SU-DHL-6 (cell line): ENCODE data around the gene PCLO.

Experiments used
- H2AFZ ChIP-seq: fragments of 200-600 bp; sonication (generic); 2 replicates; pipeline ENCODE4 v1.6.1; 2014; ENCODE audit warnings: low read depth, mild to moderate bottlenecking, moderate library complexity, mixed read lengths, antibody characterized with exemption, low read length; ENCODE audit not compliant: severe bottlenecking
- H3F3A ChIP-seq: fragments of 200-600 bp; shearing (Covaris generic); 2 replicates; pipeline ENCODE4 v1.6.0; 2016; ENCODE audit warnings: antibody characterized with exemption, mild to moderate bottlenecking; ENCODE audit not compliant: insufficient read depth
- H3K27ac ChIP-seq: fragments of 200-600 bp; sonication (generic); 2 replicates; pipeline ENCODE4 v1.5.1; 2016; ENCODE audit warnings: low read depth, mild to moderate bottlenecking, low read length, moderate library complexity, mixed read lengths
- H3K27me3 ChIP-seq: fragments of 200-600 bp; sonication (generic), shearing (Covaris generic); 2 replicates; pipeline ENCODE4 v1.6.0; 2014; ENCODE audit warnings: mild to moderate bottlenecking, low read length
- H3K36me3 ChIP-seq: fragments of 200-600 bp; sonication (generic); 2 replicates; pipeline ENCODE4 v1.6.1; 2014; ENCODE audit warnings: mild to moderate bottlenecking, low read length, mixed read lengths
- H3K4me2 ChIP-seq: fragments of 300-600, 200-600 bp; shearing (Covaris generic), sonication (generic); 2 replicates; pipeline ENCODE4 v1.6.0; 2014; ENCODE audit warnings: low read length, low read depth, mild to moderate bottlenecking; ENCODE audit not compliant: poor library complexity, severe bottlenecking
- H3K4me3 ChIP-seq: fragments of 200-600 bp; sonication (generic); 2 replicates; pipeline ENCODE4 v1.5.1; 2014; ENCODE audit warnings: antibody characterized with exemption, low read length, mild to moderate bottlenecking, mixed read lengths; ENCODE audit not compliant: insufficient read depth, poor library complexity, severe bottlenecking
- H3K79me2 ChIP-seq: fragments of 200-600 bp; sonication (generic); 2 replicates; pipeline ENCODE4 v1.6.1; 2014; ENCODE audit warnings: mild to moderate bottlenecking, low read length, moderate library complexity; ENCODE audit not compliant: insufficient read depth
- H3K9ac ChIP-seq: fragments of 200-600 bp; sonication (generic); 2 replicates; pipeline ENCODE4 v1.7.0; 2014; ENCODE audit warnings: mild to moderate bottlenecking, low read length
- H3K9me2 ChIP-seq: fragments of 200-600 bp; sonication (generic); replicated peaks from 2 replicates; pipeline ENCODE4 v1.6.1; 2014; ENCODE audit warnings: low read length; ENCODE audit not compliant: insufficient read depth
- H3K9me3 ChIP-seq: fragments of 200-600 bp; sonication (generic); 2 replicates; pipeline ENCODE4 v1.6.1; 2014; ENCODE audit warnings: low read length, mixed read lengths; ENCODE audit not compliant: insufficient read depth
- H4K20me1 ChIP-seq: fragments of 200-600 bp; sonication (generic); 2 replicates; pipeline ENCODE4 v1.6.1; 2014; ENCODE audit warnings: low read depth, mild to moderate bottlenecking, antibody characterized with exemption, low read length, moderate library complexity, mixed read lengths
- CTCF ChIP-seq: fragments of 200-600 bp; sonication (generic); IDR thresholded peaks from one replicate; pipeline ENCODE4 v1.5.1; 2017; ENCODE audit warnings: antibody characterized with exemption, mild to moderate bottlenecking, low read length, moderate library complexity; ENCODE audit not compliant: insufficient read depth, poor library complexity, severe bottlenecking
- EZH2phosphoT487 ChIP-seq: fragments of 200-600 bp; sonication (generic), shearing (Covaris generic); conservative IDR thresholded peaks from 2 replicates; pipeline ENCODE4 v1.6.1; 2018; ENCODE audit warnings: mild to moderate bottlenecking, antibody characterized with exemption, low read length, moderate library complexity, mixed read lengths

Gene PCLO

GRCh38 chr7:82726038-82726800 is 436.5 kb downstream of the PCLO start:
- Histone ChIP-seq H3K27ac (no peak overlapping the region), H3F3A (no peaks in the 10 kb centered on the region), H2AFZ (no peak overlapping the region), H3K4me2 (no peak overlapping the region), H3K9me2 (no peaks in the 10 kb centered on the region), H4K20me1 (no peaks in the 10 kb centered on the region), H3K79me2 (no peaks in the 10 kb centered on the region), H3K4me3 (no peak overlapping the region), H3K27me3 (no peaks in the 10 kb centered on the region), H3K9me3 (no peaks in the 10 kb centered on the region), H3K36me3 (no peaks in the 10 kb centered on the region), H3K9ac (no peak overlapping the region)
- no peak for TF ChIP-seq CTCF
- no peak for TF ChIP-seq EZH2phosphoT487

- Histone ChIP-seq H3K9me3 (no peaks in the 10 kb centered on the region), H3K4me3 (no peak overlapping the region), H2AFZ (no peak overlapping the region), H3K79me2 (no peaks in the 10 kb centered on the region), H4K20me1 (no peaks in the 10 kb centered on the region), H3K9me2 (no peaks in the 10 kb centered on the region), H3K27ac (no peak overlapping the region), H3K27me3 (no peaks in the 10 kb centered on the region), H3K4me2 (no peak overlapping the region), H3K9ac (no peak overlapping the region), H3K36me3 (no peaks in the 10 kb centered on the region), H3F3A (no peaks in the 10 kb centered on the region)
- TF ChIP-seq EZH2phosphoT487 (no peak), CTCF (no peak)
Observed at GRCh38 chr7:82723411-82723810, 439.3 kb downstream of the PCLO start.

GRCh38 chr7:82722946-82723345 is 439.7 kb downstream of the PCLO start:
- H3K27ac ChIP-seq = no peak overlapping the region

More at GRCh38 chr7:82722946-82723345, 439.7 kb downstream of the PCLO start:
- TF ChIP-seq CTCF = no peak
- no peak for TF ChIP-seq EZH2phosphoT487
- no peak overlapping the region for H2AFZ ChIP-seq
- no peak overlapping the region for H3K4me3 ChIP-seq
- H3K9me3 ChIP-seq = no peaks in the 10 kb centered on the region
- no peak overlapping the region for H3K9ac ChIP-seq
- no peaks in the 10 kb centered on the region for H3F3A ChIP-seq
- H3K79me2 ChIP-seq = no peaks in the 10 kb centered on the region
- H3K36me3 ChIP-seq = no peaks in the 10 kb centered on the region
- H3K4me2 ChIP-seq = no peak overlapping the region
- no peaks in the 10 kb centered on the region for H4K20me1 ChIP-seq
- H3K9me2 ChIP-seq = no peaks in the 10 kb centered on the region
- no peaks in the 10 kb centered on the region for H3K27me3 ChIP-seq
